HG02588 (cell line): Measurements from ENCODE around the gene INPP5J.
"Not testable (repeated sequence)": the region's sequence is repeated elsewhere in the genome, so short reads cannot be mapped to it uniquely, and the experiment has no call there.

Source experiments
- ATAC-seq: cut with Tn5 transposase; IDR thresholded peaks from one replicate; pipeline ENCODE4 v1.9.1; 2021; ENCODE audit warnings: mild to moderate bottlenecking, moderate library complexity; ENCODE audit not compliant: unreplicated experiment

INPP5J gene

GRCh38 chr22:31100762-31101525 lies 21.8 kb upstream of the INPP5J start:
- ATAC-seq = no peak

GRCh38 chr22:31102441-31103081 lies 20.2 kb upstream of the INPP5J start:
- no peak for ATAC-seq

- ATAC-seq = no peak
Measured at GRCh38 chr22:31103111-31103510, 19.7 kb upstream of the INPP5J start.

GRCh38 chr22:31103899-31104694 lies 18.7 kb upstream of the INPP5J start:
- ATAC-seq = no peak

GRCh38 chr22:31104869-31105268 lies 17.9 kb upstream of the INPP5J start:
- no peak for ATAC-seq

GRCh38 chr22:31105282-31105929 lies 17.4 kb upstream of the INPP5J start:
- no peak for ATAC-seq

- no peak for ATAC-seq
Measured at GRCh38 chr22:31106001-31106571, 16.7 kb upstream of the INPP5J start.

GRCh38 chr22:31106731-31107177 lies 16.0 kb upstream of the INPP5J start:
- ATAC-seq = no peak

- peak; percentile 85 for ATAC-seq
Measured at GRCh38 chr22:31107178-31107893, 15.4 kb upstream of the INPP5J start, which contains the start of gene SELENOM. Gene SELENOM (minus strand): TSS chr22:31107568. CDS start chr22:31107505, 63 bp downstream.

GRCh38 chr22:31107894-31108218 lies 14.9 kb upstream of the INPP5J start:
- ATAC-seq = peak; percentile 16

GRCh38 chr22:31112547-31113091 lies 10.1 kb upstream of the INPP5J start:
- not testable (repeated sequence) for ATAC-seq

GRCh38 chr22:31118046-31118820 lies 4.5 kb upstream of the INPP5J start:
- no peak for ATAC-seq

- ATAC-seq = no peak
Measured at GRCh38 chr22:31119026-31119717, 3.6 kb upstream of the INPP5J start.

GRCh38 chr22:31120230-31120629 lies 2.5 kb upstream of the INPP5J start:
- no peak for ATAC-seq

GRCh38 chr22:31120642-31121041 lies 2.1 kb upstream of the INPP5J start:
- ATAC-seq = no peak

- no peak for ATAC-seq
Measured at GRCh38 chr22:31121403-31121802, 1.4 kb upstream of the INPP5J start.

- ATAC-seq = no peak
Measured at GRCh38 chr22:31122196-31122531, 602 bp upstream of the INPP5J start.

- no peak for ATAC-seq
Measured at GRCh38 chr22:31123292-31123602, 481 bp downstream of the INPP5J start.

GRCh38 chr22:31124290-31124689 lies 1.5 kb downstream of the INPP5J start:
- ATAC-seq = no peak
